Chondrocyte (in vitro differentiated cells): ENCODE results near the gene CLPX. TPM values are rescaled to one million over a fixed set of nuclear protein-coding genes. Genes with fewer than 3 reads are reported as not detected.

Experiments used
- DNase-seq: peaks from one replicate; pipeline ENCODE4 v3.0.0; 2021; ENCODE audit warnings: mixed read lengths, low spot score
- H3K27ac Mint-ChIP-seq: one replicate; pipeline ENCODE4 v1.8.0; 2021; ENCODE audit warnings: mild to moderate bottlenecking, moderate library complexity, mixed read lengths; ENCODE audit not compliant: unreplicated experiment
- H3K27me3 Mint-ChIP-seq: 2 replicates; pipeline ENCODE4 v1.8.0; 2021; ENCODE audit warnings: low read depth, mixed read lengths
- H3K36me3 Mint-ChIP-seq: 2 replicates; pipeline ENCODE4 v1.8.0; 2021; ENCODE audit warnings: low read depth, mixed read lengths
- H3K4me1 Mint-ChIP-seq: 2 replicates; pipeline ENCODE4 v1.8.0; 2021; ENCODE audit warnings: low read depth, mild to moderate bottlenecking, mixed read lengths
- H3K4me3 Mint-ChIP-seq: one replicate; pipeline ENCODE4 v1.8.0; 2021; ENCODE audit warnings: mild to moderate bottlenecking, moderate library complexity, mixed read lengths; ENCODE audit not compliant: unreplicated experiment
- H3K9me3 Mint-ChIP-seq: 2 replicates; pipeline ENCODE4 v1.8.0; 2021; ENCODE audit warnings: low read depth, mixed read lengths
- CTCF ChIP-seq: fragments of 200-600 bp; sonication (generic); IDR thresholded peaks from 2 replicates; pipeline ENCODE4 v1.5.0; 2021; ENCODE audit warnings: antibody characterized with exemption, mild to moderate bottlenecking, moderate library complexity
- total RNA-seq: library from RNA; stranded (reverse); gene quantifications from 3 replicates; pipeline ENCODE4 v1.2.1, GENCODE V29; 2021

CLPX gene
- total RNA-seq, 1 donor from 2014 or later = 41.4 TPM

- Mint-ChIP-seq H3K27me3 (no peaks in the 10 kb centered on the region), H3K9me3 (no peaks in the 10 kb centered on the region), H3K4me3 (peak overlapping the region; percentile 85), H3K36me3 (peaks cover 6% of the 10 kb centered on the region), H3K27ac (peak overlapping the region; percentile 85), H3K4me1 (peaks cover 25% of the 10 kb centered on the region)
- TF ChIP-seq CTCF = peak; percentile 17
- DNase-seq = no peak
Observed at GRCh38 chr15:65132878-65133547, 52.1 kb downstream of the CLPX start.

GRCh38 chr15:65130941-65131340 is 54.2 kb downstream of the CLPX start:
- H3K4me3 Mint-ChIP-seq = no peak overlapping the region
- no peak for DNase-seq
- H3K27ac Mint-ChIP-seq = no peak overlapping the region
- TF ChIP-seq CTCF = no peak
- peaks cover 25% of the 10 kb centered on the region for H3K4me1 Mint-ChIP-seq
- H3K36me3 Mint-ChIP-seq = peaks cover 16% of the 10 kb centered on the region
- no peaks in the 10 kb centered on the region for H3K27me3 Mint-ChIP-seq
- no peaks in the 10 kb centered on the region for H3K9me3 Mint-ChIP-seq

GRCh38 chr15:65115542-65115941 is 69.6 kb downstream of the CLPX start:
- TF ChIP-seq CTCF = no peak
- Mint-ChIP-seq H3K36me3 (peaks cover 33% of the 10 kb centered on the region), H3K27ac (no peak overlapping the region), H3K27me3 (no peaks in the 10 kb centered on the region), H3K4me1 (peaks cover 3% of the 10 kb centered on the region), H3K4me3 (no peak overlapping the region), H3K9me3 (no peaks in the 10 kb centered on the region)
- no peak for DNase-seq

GRCh38 chr15:65115086-65115485 is 70.1 kb downstream of the CLPX start, which contains the start of gene UBAP1L:
UBAP1L (minus strand) TSS chr15:65115200; CDS start chr15:65106215, 8,985 bp downstream.
- H3K27ac Mint-ChIP-seq = no peak within 1 kb of the TSS
- TF ChIP-seq CTCF = no peak
- no peak within 1 kb of the TSS for H3K4me3 Mint-ChIP-seq
- H3K27me3 Mint-ChIP-seq = no peaks in the 10 kb centered on the region
- no peaks in the 10 kb centered on the region for H3K9me3 Mint-ChIP-seq
- DNase-seq = no peak
- H3K4me1 Mint-ChIP-seq = peaks cover 3% of the 10 kb centered on the region
- peaks cover 33% of the 10 kb centered on the region for H3K36me3 Mint-ChIP-seq

- no peak for TF ChIP-seq CTCF
- no peak for DNase-seq
- no peak overlapping the region for H3K27ac Mint-ChIP-seq
- peaks cover 3% of the 10 kb centered on the region for H3K4me1 Mint-ChIP-seq
- H3K36me3 Mint-ChIP-seq = peaks cover 13% of the 10 kb centered on the region
- no peaks in the 10 kb centered on the region for H3K27me3 Mint-ChIP-seq
- no peaks in the 10 kb centered on the region for H3K9me3 Mint-ChIP-seq
- H3K4me3 Mint-ChIP-seq = no peak overlapping the region
Observed at GRCh38 chr15:65110676-65111292, 74.4 kb downstream of the CLPX start.
